ENCODE results near the gene UROC1.

DNA sequence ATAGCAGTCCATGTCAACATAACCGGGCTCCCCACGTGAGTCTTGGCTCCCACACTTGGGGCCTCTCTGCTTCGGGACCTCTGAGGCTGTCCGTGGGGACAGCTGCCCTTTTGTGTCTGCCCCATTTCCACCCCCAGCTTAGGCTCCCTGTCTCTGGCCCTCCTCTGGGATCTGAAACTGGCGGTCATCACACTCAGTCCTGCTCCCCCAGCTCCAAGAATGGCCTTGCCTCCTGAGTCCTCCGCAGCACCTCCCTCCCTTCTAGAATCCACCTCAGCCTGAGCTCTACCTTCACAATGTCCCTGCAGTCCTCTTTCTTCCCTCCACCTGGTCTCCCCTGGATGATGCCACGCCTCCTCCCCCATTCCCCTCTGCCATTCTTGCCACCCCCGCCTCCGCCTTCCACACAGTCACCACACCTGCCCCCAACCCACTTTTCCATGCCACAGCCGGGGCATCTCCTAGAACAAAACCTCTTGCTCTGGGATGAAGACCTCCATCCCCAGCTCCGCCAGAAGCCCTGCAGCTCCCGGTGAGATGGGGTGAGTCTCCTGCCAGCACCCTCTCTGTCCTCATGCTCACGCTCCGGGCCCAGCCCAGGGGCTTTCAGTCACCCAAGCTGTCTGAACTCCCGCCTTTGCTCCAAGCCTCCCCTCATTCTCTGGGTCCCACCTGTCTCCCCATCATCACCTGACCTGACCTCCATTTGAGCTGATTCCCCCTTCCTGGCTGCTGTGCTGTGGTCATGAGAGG lies 34.9 kb downstream of the UROC1 start:
- TF ChIP-seq, protein P1, sequence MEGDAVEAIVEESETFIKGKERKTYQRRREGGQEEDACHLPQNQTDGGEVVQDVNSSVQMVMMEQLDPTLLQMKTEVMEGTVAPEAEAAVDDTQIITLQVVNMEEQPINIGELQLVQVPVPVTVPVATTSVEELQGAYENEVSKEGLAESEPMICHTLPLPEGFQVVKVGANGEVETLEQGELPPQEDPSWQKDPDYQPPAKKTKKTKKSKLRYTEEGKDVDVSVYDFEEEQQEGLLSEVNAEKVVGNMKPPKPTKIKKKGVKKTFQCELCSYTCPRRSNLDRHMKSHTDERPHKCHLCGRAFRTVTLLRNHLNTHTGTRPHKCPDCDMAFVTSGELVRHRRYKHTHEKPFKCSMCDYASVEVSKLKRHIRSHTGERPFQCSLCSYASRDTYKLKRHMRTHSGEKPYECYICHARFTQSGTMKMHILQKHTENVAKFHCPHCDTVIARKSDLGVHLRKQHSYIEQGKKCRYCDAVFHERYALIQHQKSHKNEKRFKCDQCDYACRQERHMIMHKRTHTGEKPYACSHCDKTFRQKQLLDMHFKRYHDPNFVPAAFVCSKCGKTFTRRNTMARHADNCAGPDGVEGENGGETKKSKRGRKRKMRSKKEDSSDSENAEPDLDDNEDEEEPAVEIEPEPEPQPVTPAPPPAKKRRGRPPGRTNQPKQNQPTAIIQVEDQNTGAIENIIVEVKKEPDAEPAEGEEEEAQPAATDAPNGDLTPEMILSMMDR (conservative IDR thresholded peaks at IDR 0.05; ENCODE audit: low read depth, low read length) = no peak
- TF ChIP-seq EZH2 (IDR thresholded peaks at IDR 0.05; ENCODE audit: borderline replicate concordance, low read depth, low read length, poor library complexity, severe bottlenecking) = no peak
